NCI-H187 treated with DMSO at 0.1 percent for 48 hours (cell line): ENCODE results near the gene RUVBL2.
"Not testable (repeated sequence)": the region's sequence is repeated elsewhere in the genome, so short reads cannot be mapped to it uniquely, and the experiment has no call there.

Source experiments
- DNase-seq: peaks from one replicate; lab custom pipeline; 2025; lab: John Stamatoyannopoulos, UW

RUVBL2 gene

DNA sequence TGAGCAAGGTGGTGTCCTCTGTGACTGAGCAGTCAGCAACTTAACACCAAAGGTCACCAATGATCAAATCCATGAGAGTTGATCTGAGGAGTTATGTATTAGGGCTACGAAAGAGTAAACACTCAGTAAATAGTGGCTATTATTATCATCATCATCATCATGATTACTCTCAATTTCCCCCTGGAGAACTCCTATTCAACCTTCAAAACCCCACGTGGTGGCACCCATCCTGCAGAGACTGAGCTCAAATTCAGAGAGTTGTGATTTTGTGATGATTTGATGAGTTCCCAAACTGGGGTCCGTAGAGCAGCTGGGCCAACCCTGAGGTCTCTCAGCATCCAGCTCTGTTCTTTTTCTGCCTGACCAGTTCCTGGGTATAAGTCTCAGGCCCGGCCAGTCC is 56.1 kb downstream of the RUVBL2 start:
- not testable (repeated sequence) for DNase-seq

DNA sequence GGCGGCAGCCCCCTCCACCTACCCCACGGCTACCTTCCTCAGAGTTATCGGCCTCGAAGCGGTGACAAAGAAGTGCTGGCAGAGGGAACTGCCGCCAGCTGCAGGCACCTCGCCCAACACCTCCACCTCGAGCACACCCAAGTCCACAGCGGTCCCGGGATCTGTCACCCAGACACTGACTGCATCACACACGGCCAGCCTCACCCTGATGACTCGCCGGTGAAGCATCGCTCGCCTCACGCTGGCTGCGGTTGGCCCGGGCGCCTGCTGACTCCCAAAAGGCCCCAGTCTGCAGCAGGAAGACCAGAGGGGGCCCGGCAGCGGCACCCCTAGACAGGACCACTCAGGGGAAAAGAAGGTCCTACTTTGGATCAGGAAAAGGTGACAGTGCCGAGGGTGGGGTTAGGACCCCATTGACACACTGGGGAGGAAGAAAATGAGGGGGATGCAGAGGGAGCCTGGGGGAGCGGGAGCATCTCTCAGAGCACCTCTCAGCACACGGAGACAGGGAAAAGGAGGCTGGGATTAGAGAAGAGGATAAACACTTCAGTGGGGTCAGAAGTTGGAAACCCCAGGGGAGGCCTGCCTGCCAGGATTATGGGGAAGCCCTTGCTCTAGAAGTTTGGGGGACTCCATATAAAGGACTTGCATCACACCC is 56.8 kb downstream of the RUVBL2 start:
- not testable (repeated sequence) for DNase-seq

- DNase-seq, result no peak
These were observed 62.6 kb downstream of the RUVBL2 start for GRCh38 chr19:49056101-49056901.

- DNase-seq, result not testable (repeated sequence)
These were observed 63.4 kb downstream of the RUVBL2 start for GRCh38 chr19:49056902-49057596.

- no peak for DNase-seq
These were observed 64.0 kb downstream of the RUVBL2 start, which contains the start of gene CGB7 for GRCh38 chr19:49057636-49058234. Gene CGB7 (minus strand): TSS chr19:49057749. CDS start chr19:49055375, 2,374 bp downstream.

- no peak for DNase-seq
These were observed 64.9 kb downstream of the RUVBL2 start for GRCh38 chr19:49058562-49058961.

DNA sequence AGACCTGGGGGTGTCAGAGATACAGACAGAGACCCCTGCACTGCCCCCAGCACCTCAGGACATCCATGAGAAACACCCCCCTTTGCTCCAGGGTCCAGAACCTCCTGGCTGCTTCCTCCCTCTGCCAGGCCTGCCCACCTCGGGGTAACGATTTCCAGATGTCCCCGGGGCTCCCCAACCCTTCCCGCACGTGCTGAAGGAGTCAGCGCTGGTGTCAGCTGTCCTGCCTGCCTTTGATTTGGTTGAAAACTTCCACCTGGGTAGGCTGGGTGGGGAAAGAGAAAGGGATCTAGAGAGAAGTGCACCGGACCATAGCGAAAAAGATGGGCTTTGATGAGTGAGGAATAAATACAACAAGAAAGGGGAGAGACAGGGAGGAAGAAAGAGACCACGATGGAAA is 65.4 kb downstream of the RUVBL2 start:
- DNase-seq, result no peak

- no peak for DNase-seq
These were observed 67.3 kb downstream of the RUVBL2 start for GRCh38 chr19:49061000-49061399.

DNA sequence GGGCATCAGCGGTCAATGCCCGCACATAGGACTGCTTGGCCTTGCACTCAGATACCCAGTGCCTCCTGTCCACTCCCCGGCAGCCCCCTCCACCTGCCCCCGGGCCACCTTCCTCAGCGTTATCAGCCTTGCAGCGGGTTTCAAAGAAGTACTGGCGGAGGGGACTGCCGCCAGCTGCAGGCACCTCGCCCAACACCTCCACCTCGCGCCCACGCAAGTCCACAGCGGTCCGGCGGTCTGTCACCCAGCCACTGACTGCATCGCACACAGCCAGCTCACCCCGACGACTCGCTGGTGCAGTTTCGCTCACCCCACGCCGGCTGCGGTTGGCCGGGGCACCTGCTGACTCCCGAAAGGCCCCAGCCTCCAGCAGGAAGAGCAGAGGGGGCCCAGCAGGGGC is 67.8 kb downstream of the RUVBL2 start:
- DNase-seq, result no peak

- DNase-seq, result no peak
These were observed 70.4 kb downstream of the RUVBL2 start for GRCh38 chr19:49064029-49064629.

- DNase-seq, result no peak
These were observed 71.3 kb downstream of the RUVBL2 start, which contains the start of gene NTF4 for GRCh38 chr19:49064768-49065611. Gene NTF4 (minus strand): TSS chr19:49064818. CDS start chr19:49061997, 2,821 bp downstream.
